LNCaP clone FGC (cell line): Measurements from ENCODE around the gene IGF1R.

Experiments
- DNase-seq: peaks from one replicate; pipeline ENCODE4 v3.0.0-alpha.2; 2011; ENCODE audit warnings: low read depth
- H3K4me3 ChIP-seq: 2 replicates; pipeline ENCODE4 v1.5.1; 2011; ENCODE audit warnings: mild to moderate bottlenecking, low read depth, low read length, control low read depth
- CTCF ChIP-seq: IDR thresholded peaks from 2 replicates; pipeline ENCODE4 v1.5.1; 2012; ENCODE audit warnings: mild to moderate bottlenecking; ENCODE audit not compliant: control insufficient read depth, insufficient read depth; ENCODE audit errors: extremely low read depth

IGF1R gene

GRCh38 chr15:98813951-98814350 is 165.6 kb downstream of the IGF1R start:
- DNase-seq: no peak
- H3K4me3 ChIP-seq: no peak overlapping the region
- TF ChIP-seq CTCF: no peak

- no peak overlapping the region for H3K4me3 ChIP-seq
- DNase-seq: no peak
- no peak for TF ChIP-seq CTCF
These were observed 166.9 kb downstream of the IGF1R start for GRCh38 chr15:98815207-98815606.

- no peak for DNase-seq
- no peak overlapping the region for H3K4me3 ChIP-seq
- no peak for TF ChIP-seq CTCF
These were observed 169.4 kb downstream of the IGF1R start for GRCh38 chr15:98817745-98818144.

- no peak for TF ChIP-seq CTCF
- DNase-seq: no peak
- H3K4me3 ChIP-seq: no peak overlapping the region
These were observed 174.7 kb downstream of the IGF1R start for GRCh38 chr15:98823012-98823458.

GRCh38 chr15:98823616-98824015 is 175.3 kb downstream of the IGF1R start:
- DNase-seq: no peak
- no peak for TF ChIP-seq CTCF
- H3K4me3 ChIP-seq: no peak overlapping the region

GRCh38 chr15:98824595-98824994 is 176.3 kb downstream of the IGF1R start:
- TF ChIP-seq CTCF: no peak
- no peak overlapping the region for H3K4me3 ChIP-seq
- no peak for DNase-seq

- no peak overlapping the region for H3K4me3 ChIP-seq
- DNase-seq: no peak
These were observed 178.3 kb downstream of the IGF1R start for GRCh38 chr15:98826658-98827057.

More at GRCh38 chr15:98826658-98827057, 178.3 kb downstream of the IGF1R start:
- TF ChIP-seq CTCF: no peak
